Fibroblast of upper back skin (primary cell): ENCODE results near the gene CCS.
"Not testable (repeated sequence)": the region's sequence is repeated elsewhere in the genome, so short reads cannot be mapped to it uniquely, and the experiment has no call there.

Source experiments
- DNase-seq: peaks from one replicate; pipeline ENCODE4 v3.0.0-alpha.2; 2013

The CCS gene

GRCh38 chr11:66595245-66595904 lies 2.4 kb downstream of the CCS start:
- DNase-seq, result no peak

- no peak for DNase-seq
These were observed 6.0 kb downstream of the CCS start for GRCh38 chr11:66598993-66599392.

GRCh38 chr11:66600219-66600618 lies 7.2 kb downstream of the CCS start:
- DNase-seq, result no peak

GRCh38 chr11:66600631-66601233 lies 7.7 kb downstream of the CCS start:
- DNase-seq, result peak; percentile 17

- no peak for DNase-seq
These were observed 10.1 kb downstream of the CCS start for GRCh38 chr11:66603072-66603471.

- DNase-seq, result no peak
These were observed 11.2 kb downstream of the CCS start for GRCh38 chr11:66604155-66604554.

- DNase-seq, result not testable (repeated sequence)
These were observed 13.6 kb downstream of the CCS start for GRCh38 chr11:66606608-66607007.

GRCh38 chr11:66607126-66607834 lies 14.3 kb downstream of the CCS start:
- peak; percentile 82 for DNase-seq

- no peak for DNase-seq
These were observed 17.0 kb downstream of the CCS start for GRCh38 chr11:66609721-66610617.

GRCh38 chr11:66612458-66612857 lies 19.5 kb downstream of the CCS start:
- no peak for DNase-seq

GRCh38 chr11:66614073-66614472 lies 21.1 kb downstream of the CCS start:
- DNase-seq, result no peak

GRCh38 chr11:66616379-66617154 lies 23.6 kb downstream of the CCS start, which contains the start of gene RBM14:
RBM14 (plus strand) TSS chr11:66616630; CDS start chr11:66616721, 91 bp downstream.
- peak; percentile 99 for DNase-seq

- DNase-seq, result no peak
These were observed 24.3 kb downstream of the CCS start for GRCh38 chr11:66617155-66617834.

GRCh38 chr11:66619080-66619554 lies 26.1 kb downstream of the CCS start:
- DNase-seq, result no peak

- no peak for DNase-seq
These were observed 31.5 kb downstream of the CCS start for GRCh38 chr11:66624450-66624849.

- no peak for DNase-seq
These were observed 32.2 kb downstream of the CCS start for GRCh38 chr11:66625041-66625751.

GRCh38 chr11:66625752-66626149 lies 32.8 kb downstream of the CCS start:
- DNase-seq, result no peak

- DNase-seq, result no peak
These were observed 33.4 kb downstream of the CCS start for GRCh38 chr11:66626382-66626781.

- no peak for DNase-seq
These were observed 33.9 kb downstream of the CCS start for GRCh38 chr11:66626926-66627325.

- no peak for DNase-seq
These were observed 35.1 kb downstream of the CCS start for GRCh38 chr11:66628061-66628603.
